Duodenal mucosa (tissue), 2 donors: ENCODE results near the gene ASTN2.

Source experiments
- H3K27ac ChIP-seq: one replicate; pipeline ENCODE4 v1.7.0; 2013; ENCODE audit warnings: low read depth, low read length
- H3K27me3 ChIP-seq, 2 donors: one replicate each; pipeline ENCODE4 v1.7.0; 2013; ENCODE audit warnings: low read length in 2 of 2, control low read depth in 1 of 2; ENCODE audit not compliant: insufficient read depth in 2 of 2, control insufficient read depth in 1 of 2
- H3K36me3 ChIP-seq, 2 donors: one replicate each; pipeline ENCODE4 v1.7.0; 2013; ENCODE audit warnings: low read length in 2 of 2, control low read depth in 1 of 2; ENCODE audit not compliant: insufficient read depth in 2 of 2, control insufficient read depth in 1 of 2
- H3K4me1 ChIP-seq, 2 donors: one replicate each; pipeline ENCODE4 v1.7.0; 2013; ENCODE audit warnings: low read length in 2 of 2, control low read depth in 1 of 2; ENCODE audit not compliant: insufficient read depth in 2 of 2, control insufficient read depth in 1 of 2
- H3K4me3 ChIP-seq, 2 donors: one replicate each; pipeline ENCODE4 v1.7.0; 2013; ENCODE audit warnings: low read length in 2 of 2, low read depth in 1 of 2
- H3K9ac ChIP-seq, 2 donors: one replicate each; pipeline ENCODE4 v1.7.0; 2013; ENCODE audit warnings: low read length in 2 of 2, low read depth in 1 of 2
- H3K9me3 ChIP-seq, 2 donors: one replicate each; pipeline ENCODE4 v1.7.0; 2013; ENCODE audit warnings: low read length in 2 of 2, control low read depth in 1 of 2; ENCODE audit not compliant: control insufficient read depth in 1 of 2

Gene ASTN2

DNA sequence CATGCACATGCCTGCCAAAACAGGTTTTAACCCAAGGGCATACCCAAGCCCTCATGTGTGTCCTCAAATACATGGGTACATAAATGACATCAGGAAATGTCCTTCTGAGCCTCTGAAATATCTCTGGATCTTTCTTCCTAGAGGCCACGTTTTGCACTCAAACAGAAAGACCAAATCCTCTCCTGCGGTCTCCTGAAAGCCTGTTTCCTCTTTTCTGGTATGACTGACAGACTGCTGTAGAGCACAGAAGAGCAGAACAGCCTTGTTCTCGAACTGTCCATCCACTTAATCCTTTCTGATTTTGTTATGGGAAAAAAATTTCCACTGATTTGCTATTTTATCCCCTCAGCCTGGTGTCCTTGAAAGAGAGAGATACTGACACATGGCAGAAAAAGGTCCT lies 107.2 kb downstream of the ASTN2 start:
- H3K27ac ChIP-seq, result no peak overlapping the region
- H3K4me1 ChIP-seq, result no peaks in the 10 kb centered on the region
- H3K9ac ChIP-seq, result no peak overlapping the region
- H3K4me3 ChIP-seq, result no peak overlapping the region
- H3K27me3 ChIP-seq, result no peaks in the 10 kb centered on the region
- no peaks in the 10 kb centered on the region for H3K36me3 ChIP-seq
- H3K9me3 ChIP-seq, result no peaks in the 10 kb centered on the region

DNA sequence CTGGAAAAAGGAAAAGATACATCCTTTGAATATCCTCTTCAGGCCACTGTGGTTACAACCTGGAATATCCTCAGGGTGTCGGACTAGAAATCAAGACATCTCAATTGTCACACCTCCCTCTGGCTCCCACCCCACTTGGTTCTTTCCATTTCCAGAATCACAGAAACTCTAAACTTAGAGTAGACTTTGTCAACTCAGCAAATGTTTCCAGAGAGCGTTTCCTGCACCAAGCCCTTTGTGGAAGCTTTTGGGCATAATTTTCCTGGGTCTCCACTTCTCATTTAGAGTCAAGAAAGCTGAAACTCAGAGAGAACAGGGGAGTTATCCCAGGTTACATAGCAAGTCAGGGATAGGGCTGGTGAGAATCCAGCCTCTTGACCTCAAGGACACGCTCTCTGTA lies 108.8 kb downstream of the ASTN2 start:
- Histone ChIP-seq H3K27ac (no peak overlapping the region), H3K9ac (no peak overlapping the region), H3K9me3 (no peaks in the 10 kb centered on the region), H3K36me3 (no peaks in the 10 kb centered on the region), H3K4me1 (no peaks in the 10 kb centered on the region), H3K27me3 (no peaks in the 10 kb centered on the region), H3K4me3 (no peak overlapping the region)

DNA sequence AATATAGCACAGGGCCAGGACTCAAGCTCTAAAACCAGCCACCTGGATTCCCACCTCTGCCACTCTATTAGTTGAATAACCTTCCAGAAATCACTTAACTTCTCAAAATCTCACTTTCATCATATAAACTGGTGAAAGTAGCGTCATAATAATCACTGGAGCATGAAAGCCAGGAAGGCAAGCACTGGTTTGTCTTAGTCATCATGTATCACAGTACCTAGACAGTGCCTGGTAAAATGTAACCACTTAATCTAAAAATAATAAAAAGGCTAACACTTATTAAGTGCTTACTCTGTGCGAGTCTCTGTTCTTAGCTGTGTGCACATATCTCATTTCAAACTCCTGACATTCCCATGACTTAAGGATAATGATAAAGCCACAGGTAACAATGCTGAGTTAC lies 109.4 kb downstream of the ASTN2 start:
- Histone ChIP-seq H3K27me3 (no peaks in the 10 kb centered on the region), H3K4me1 (no peaks in the 10 kb centered on the region), H3K9ac (no peak overlapping the region), H3K9me3 (no peaks in the 10 kb centered on the region), H3K4me3 (no peak overlapping the region), H3K27ac (no peak overlapping the region), H3K36me3 (no peaks in the 10 kb centered on the region)

DNA sequence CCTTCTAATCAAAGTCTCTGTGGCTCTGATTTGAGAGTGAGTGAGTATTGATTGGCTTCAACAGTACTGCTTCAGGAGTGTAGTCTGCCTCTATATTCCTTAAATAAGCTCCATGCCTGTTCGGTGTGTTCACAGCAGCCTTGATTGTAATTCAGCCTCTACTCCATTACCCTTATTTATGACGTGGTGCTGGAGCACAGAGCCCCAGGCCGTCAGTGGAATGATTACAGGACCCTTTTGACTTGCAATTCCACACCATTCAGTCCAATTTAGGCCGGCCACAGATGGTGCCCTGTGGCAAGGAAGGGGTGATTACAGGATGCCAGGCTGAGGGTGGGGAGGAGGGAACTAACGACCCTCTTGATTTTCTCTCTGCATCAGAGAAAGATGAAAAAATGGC lies 110.3 kb downstream of the ASTN2 start:
- no peak overlapping the region for H3K4me3 ChIP-seq
- H3K9ac ChIP-seq, result no peak overlapping the region
- no peaks in the 10 kb centered on the region for H3K27me3 ChIP-seq
- no peaks in the 10 kb centered on the region for H3K36me3 ChIP-seq
- no peak overlapping the region for H3K27ac ChIP-seq
- no peaks in the 10 kb centered on the region for H3K4me1 ChIP-seq
- H3K9me3 ChIP-seq, result no peaks in the 10 kb centered on the region

DNA sequence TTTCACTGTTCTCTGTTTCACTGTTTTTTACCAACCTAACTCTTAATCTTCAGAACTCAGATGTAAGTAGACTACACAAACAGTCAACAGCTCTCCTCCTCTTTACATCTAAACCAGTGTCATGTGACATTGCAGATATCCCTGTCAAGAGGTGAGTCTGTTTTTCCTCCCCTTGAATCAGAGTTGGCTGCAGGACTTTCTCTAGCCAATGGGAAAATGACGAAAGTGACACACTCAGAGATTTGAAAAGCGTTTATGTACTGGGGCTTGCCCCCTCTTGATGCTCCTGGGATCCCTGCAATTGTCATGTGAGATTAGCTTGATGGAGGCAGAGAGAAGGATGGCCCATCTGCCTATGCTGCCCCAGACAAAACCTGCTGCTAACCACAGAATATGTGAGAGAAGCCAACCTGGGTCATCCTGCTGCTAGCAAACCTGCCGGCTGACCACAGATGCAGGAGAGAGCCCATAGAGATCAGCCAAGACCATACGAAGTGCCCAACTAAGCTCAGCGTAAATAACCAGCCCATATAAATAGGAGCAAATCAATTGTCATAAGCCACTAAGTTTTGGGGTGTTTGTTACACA lies 111.1 kb downstream of the ASTN2 start:
- no peaks in the 10 kb centered on the region for H3K36me3 ChIP-seq
- no peaks in the 10 kb centered on the region for H3K9me3 ChIP-seq
- no peaks in the 10 kb centered on the region for H3K27me3 ChIP-seq
- no peak overlapping the region for H3K27ac ChIP-seq
- H3K9ac ChIP-seq, result no peak overlapping the region
- no peak overlapping the region for H3K4me3 ChIP-seq
- no peaks in the 10 kb centered on the region for H3K4me1 ChIP-seq

DNA sequence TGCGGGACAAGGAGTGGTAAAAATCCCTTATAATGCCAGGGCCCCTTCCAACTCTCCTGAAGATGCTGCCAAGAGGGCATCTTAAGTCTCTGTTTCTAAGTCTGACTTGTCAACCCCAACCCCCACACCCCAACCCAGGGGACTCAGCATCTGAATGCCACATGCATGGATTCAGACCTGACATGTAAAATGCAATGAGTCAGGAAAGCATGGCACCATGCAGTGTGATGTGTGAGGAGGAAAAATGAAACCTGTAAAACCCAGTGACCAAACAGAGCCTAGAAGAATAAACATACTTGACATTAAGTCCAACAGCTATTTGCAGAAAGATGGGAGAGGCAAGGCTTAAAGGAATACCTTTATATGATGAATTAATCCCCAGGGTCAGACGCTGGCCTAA lies 112.4 kb downstream of the ASTN2 start:
- H3K4me3 ChIP-seq, result no peak overlapping the region
- H3K9me3 ChIP-seq, result no peaks in the 10 kb centered on the region
- no peaks in the 10 kb centered on the region for H3K36me3 ChIP-seq
- H3K27me3 ChIP-seq, result no peaks in the 10 kb centered on the region
- H3K4me1 ChIP-seq, result no peaks in the 10 kb centered on the region
- no peak overlapping the region for H3K9ac ChIP-seq
- H3K27ac ChIP-seq, result no peak overlapping the region

DNA sequence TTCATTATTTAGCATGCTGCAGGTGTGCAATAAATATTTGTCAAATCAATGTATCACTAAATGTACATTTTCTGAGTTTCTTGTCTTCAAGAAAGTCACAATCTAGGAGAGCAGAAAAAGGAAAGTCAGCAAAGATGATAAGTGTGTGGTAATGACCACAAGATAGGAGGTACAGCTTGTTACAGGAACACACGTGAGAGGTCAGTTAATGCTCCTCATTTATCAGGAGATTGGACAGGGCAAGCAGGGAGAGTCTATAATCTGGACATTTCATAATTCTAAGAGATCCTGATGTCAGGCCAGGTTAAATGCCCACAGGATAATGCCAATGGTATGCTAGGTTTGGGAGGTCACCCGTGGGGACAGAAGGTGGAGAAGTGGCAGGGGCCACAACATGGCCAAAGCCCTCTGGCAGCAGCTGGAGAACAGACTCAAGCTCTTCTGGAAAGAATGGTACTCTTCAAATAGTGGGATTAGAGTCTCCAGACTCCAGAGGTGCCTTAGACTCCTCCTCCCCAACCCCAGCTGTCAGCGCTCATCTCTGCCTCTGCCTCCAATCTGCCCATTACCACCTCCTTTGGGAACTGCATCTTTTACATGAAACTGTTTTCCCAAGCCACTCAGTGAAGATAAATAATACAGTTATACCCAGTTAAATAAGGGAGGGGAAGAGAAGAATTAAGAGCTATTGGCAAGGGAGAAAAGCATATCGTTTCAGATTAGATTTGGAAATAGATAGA lies 114.3 kb downstream of the ASTN2 start:
- Histone ChIP-seq H3K27ac (no peak overlapping the region), H3K4me1 (no peaks in the 10 kb centered on the region), H3K9me3 (no peaks in the 10 kb centered on the region), H3K4me3 (no peak overlapping the region), H3K36me3 (no peaks in the 10 kb centered on the region), H3K27me3 (no peaks in the 10 kb centered on the region), H3K9ac (no peak overlapping the region)

DNA sequence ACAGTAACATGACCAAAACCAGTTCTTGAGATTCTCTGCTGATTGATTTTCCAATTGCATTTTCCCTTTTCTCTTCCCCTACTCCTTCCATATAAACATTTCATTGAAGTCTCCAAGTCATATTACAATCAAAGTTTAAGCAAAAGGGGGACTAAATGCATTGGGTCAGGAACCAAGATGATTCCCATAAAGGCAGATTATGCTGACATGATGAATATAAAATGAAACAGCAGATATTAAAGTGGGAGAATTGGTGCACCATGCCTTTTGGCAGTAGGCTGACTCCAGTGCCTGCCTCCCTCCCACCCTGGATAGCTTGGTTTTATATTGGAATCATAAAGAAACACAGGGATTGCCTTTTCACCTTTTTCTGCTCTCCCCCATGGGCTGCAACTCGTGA lies 118.4 kb downstream of the ASTN2 start:
- no peaks in the 10 kb centered on the region for H3K36me3 ChIP-seq

DNA sequence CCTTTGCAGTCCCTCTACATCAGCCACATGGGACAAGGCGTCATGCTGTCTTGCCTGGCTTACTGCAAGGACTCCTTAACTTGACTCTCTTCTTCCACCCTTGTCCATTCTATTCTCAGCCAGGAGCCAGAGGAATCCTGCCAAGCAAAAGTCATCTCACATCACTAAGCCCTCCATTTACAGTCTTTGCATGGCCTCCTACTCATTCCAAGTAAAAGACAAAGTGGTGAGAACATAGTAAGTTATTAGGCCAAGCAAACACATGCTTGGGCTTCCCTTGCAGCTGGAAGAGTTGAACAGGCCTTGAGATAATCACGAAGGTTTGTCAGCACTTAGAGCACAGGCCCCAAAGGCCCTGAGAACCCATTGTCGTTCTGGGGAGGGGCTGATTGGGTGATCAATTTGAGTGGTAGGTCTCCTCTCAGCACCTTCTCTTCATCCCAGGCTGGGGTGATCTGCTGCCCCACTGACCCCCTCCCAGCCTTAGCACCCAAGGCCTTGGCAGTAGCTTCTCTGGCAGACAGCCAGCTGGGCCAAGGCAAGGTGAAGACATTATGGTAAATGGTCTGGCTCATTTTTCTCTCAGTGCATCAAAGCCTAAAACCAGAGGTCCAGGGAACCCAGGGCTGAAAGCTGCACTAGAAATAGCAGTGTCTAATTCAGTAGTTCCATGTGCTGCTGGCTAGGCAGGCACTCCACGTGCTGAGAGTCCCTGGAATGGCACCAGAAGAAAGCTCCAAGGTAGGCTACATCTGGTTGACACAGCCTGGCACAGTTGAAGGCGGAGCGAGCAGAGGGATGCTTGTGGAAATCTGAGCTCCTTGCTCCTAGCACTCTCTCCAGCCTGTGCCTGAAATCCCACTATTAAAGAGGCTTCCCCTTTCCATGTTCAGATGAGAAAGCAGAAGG lies 121.4 kb downstream of the ASTN2 start:
- Histone ChIP-seq H3K27ac (no peak overlapping the region), H3K9ac (no peak overlapping the region), H3K4me1 (no peaks in the 10 kb centered on the region), H3K9me3 (no peaks in the 10 kb centered on the region), H3K4me3 (no peak overlapping the region), H3K36me3 (no peaks in the 10 kb centered on the region), H3K27me3 (no peaks in the 10 kb centered on the region)

More for the DNA sequence above, 118.4 kb downstream of the ASTN2 start:
- Histone ChIP-seq H3K27ac (no peak overlapping the region), H3K4me3 (no peak overlapping the region), H3K4me1 (no peaks in the 10 kb centered on the region), H3K9ac (no peak overlapping the region), H3K9me3 (no peaks in the 10 kb centered on the region), H3K27me3 (no peaks in the 10 kb centered on the region)
